ENCODE results near the gene BLMH.
"Not testable (repeated sequence)": the region's sequence is repeated elsewhere in the genome, so short reads cannot be mapped to it uniquely, and the experiment has no call there.

The BLMH gene

GRCh38 chr17:30225919-30226553 lies 65.7 kb downstream of the BLMH start:
- no peak for DNase-seq

GRCh38 chr17:30225112-30225511 lies 66.6 kb downstream of the BLMH start:
- no peak for DNase-seq

- DNase-seq, result no peak
Measured at GRCh38 chr17:30224419-30224960, 67.3 kb downstream of the BLMH start.

GRCh38 chr17:30222721-30223175 lies 69.0 kb downstream of the BLMH start:
- no peak for DNase-seq

GRCh38 chr17:30222251-30222650 lies 69.5 kb downstream of the BLMH start:
- DNase-seq, result no peak

- no peak for DNase-seq
Measured at GRCh38 chr17:30221346-30221745, 70.4 kb downstream of the BLMH start.

- no peak for DNase-seq
Measured at GRCh38 chr17:30220414-30220813, 71.3 kb downstream of the BLMH start.

- DNase-seq, result no peak
Measured at GRCh38 chr17:30219833-30220232, 71.9 kb downstream of the BLMH start.

- DNase-seq, result no peak
Measured at GRCh38 chr17:30219315-30219714, 72.4 kb downstream of the BLMH start.

GRCh38 chr17:30218799-30219198 lies 72.9 kb downstream of the BLMH start:
- no peak for DNase-seq

GRCh38 chr17:30217746-30218245 lies 73.9 kb downstream of the BLMH start:
- no peak for DNase-seq

- DNase-seq, result no peak
Measured at GRCh38 chr17:30217054-30217453, 74.7 kb downstream of the BLMH start.

- DNase-seq, result no peak
Measured at GRCh38 chr17:30212750-30213149, 79.0 kb downstream of the BLMH start.

- no peak for DNase-seq
Measured at GRCh38 chr17:30211371-30211770, 80.4 kb downstream of the BLMH start.

- DNase-seq, result no peak
Measured at GRCh38 chr17:30210901-30211300, 80.8 kb downstream of the BLMH start.

- DNase-seq, result no peak
Measured at GRCh38 chr17:30210366-30210765, 81.4 kb downstream of the BLMH start.

- DNase-seq, result no peak
Measured at GRCh38 chr17:30209930-30210329, 81.8 kb downstream of the BLMH start.

GRCh38 chr17:30208214-30208613 lies 83.5 kb downstream of the BLMH start:
- DNase-seq, result no peak

GRCh38 chr17:30207655-30208054 lies 84.1 kb downstream of the BLMH start:
- DNase-seq, result no peak

- DNase-seq, result no peak
Measured at GRCh38 chr17:30203471-30203981, 88.2 kb downstream of the BLMH start.

GRCh38 chr17:30200656-30201055 lies 91.1 kb downstream of the BLMH start:
- not testable (repeated sequence) for DNase-seq

GRCh38 chr17:30200106-30200505 lies 91.6 kb downstream of the BLMH start:
- peak; percentile 45 for DNase-seq

GRCh38 chr17:30199600-30199999 lies 92.1 kb downstream of the BLMH start:
- DNase-seq, result no peak

All from hematopoietic multipotent progenitor cell treated with erythropoietin and hydrocortisone succinate and interleukin-3 and kit ligand, for 4 days (in vitro differentiated cells).